PC-3 (cell line): Measurements from ENCODE around the gene SMYD3.

ENCODE experiments used
- CTCF ChIP-seq: fragments of 300-600 bp; sonication (generic); conservative IDR thresholded peaks from 2 replicates; pipeline ENCODE4 v1.5.1; 2017; ENCODE audit warnings: antibody characterized with exemption, low read depth, mild to moderate bottlenecking, low read length
- EZH2 ChIP-seq: fragments of 300-600 bp; sonication (generic); IDR thresholded peaks from one replicate; pipeline ENCODE4 v1.6.1; 2017; ENCODE audit warnings: antibody characterized with exemption, mild to moderate bottlenecking, low read length; ENCODE audit not compliant: unreplicated experiment

GRCh38 chr1:246527402-246528088 lies 20.5 kb upstream of the SMYD3 start:
- TF ChIP-seq CTCF: no peak
- no peak for TF ChIP-seq EZH2
